Heart left ventricle (tissue), 13 donors: ENCODE measurements around the gene TBC1D1.

Experiments
- POLR2A ChIP-seq, 2 donors: fragments of 450-650 bp; IDR thresholded peaks; one replicate each; pipeline ENCODE4 v1.6.1; 2017; ENCODE audit warnings: antibody characterized with exemption in 2 of 2, mild to moderate bottlenecking in 2 of 2, moderate library complexity in 2 of 2
- TF ChIP-seq, protein P1 (sequence below), 12 donors: fragments of 200-600 bp; sonication (generic) in 4 of 12; IDR thresholded peaks; one replicate each; pipeline versions ENCODE4 v1.5.0 to v1.8.0; 2018 to 2022; ENCODE audit warnings: antibody characterized with exemption in 12 of 12, mild to moderate bottlenecking in 5 of 12
- donor health status: ischemic (EF 13 %, LVEDD 7.1; RV severe dilation, severe dysfunction).
- donor health status: DM: no; HTN: yes; CAD: no.
- donor health status: DM: no; HTN: no; CAD: no.
- donor health status: ischemic (EF 25% LVEDD 6.9; RV normal size, moderate dysfunction).
- donor health status: ischemic (EF 25% LVEDD 5.7; RV mildly dilated, moderate dysfunction).
- donor health status: ischemic (EF 35%, LVEDD 5.7; RV mildly dilated, moderate dysfunction).
- donor health status: nonischemic (EF 11% LVEDD 7.7; RV severe dilation, severe dysfunction).
- donor health status: DM: yes; HTN: yes; CAD: no.
- donor health status: PGD.
- donor health status: ischemic (EF 29% LVEDD 5.4; RV normal size, mild dysfunction).
- donor health status: nonischemic (EF 23%, LVEDD 6.1; RV moderate dilation, normal function).

DNA sequence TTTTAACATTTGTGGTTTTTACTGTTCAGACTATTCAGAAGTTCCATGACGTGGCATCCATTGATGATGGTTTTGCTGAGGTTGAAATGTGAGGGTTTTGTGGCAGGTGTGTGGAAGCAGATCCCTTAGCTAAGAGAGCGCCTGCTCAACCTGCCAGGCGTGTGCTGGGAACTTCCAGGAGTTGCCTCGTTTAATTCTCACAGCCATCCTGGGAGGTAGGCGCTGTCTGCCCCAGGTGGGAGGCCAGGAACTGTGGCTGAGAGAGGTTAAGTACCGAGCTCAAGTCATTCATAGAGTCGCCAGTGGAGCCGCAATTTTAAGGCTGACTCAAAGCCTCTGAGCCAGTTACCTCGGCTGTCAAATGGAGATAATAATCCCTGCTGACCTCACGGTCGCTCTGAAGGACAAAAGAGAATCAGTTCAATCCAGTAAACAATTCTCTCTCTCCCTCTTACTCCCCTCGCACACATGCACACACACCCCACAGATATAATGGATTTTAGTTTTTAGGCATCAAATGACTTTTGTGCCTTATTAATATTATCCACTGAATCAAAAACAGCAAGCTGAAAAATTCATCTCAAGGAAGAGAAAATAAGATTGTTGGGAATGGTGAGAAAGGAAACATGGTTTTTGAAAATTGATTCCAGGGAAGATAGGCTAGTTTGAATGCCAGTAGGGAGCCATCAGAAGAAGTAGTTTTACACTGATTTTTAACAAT is 240.6 kb downstream of the TBC1D1 start:
- TF ChIP-seq POLR2A (IDR thresholded peaks at IDR 0.05), result no peak
- TF ChIP-seq, protein P1, sequence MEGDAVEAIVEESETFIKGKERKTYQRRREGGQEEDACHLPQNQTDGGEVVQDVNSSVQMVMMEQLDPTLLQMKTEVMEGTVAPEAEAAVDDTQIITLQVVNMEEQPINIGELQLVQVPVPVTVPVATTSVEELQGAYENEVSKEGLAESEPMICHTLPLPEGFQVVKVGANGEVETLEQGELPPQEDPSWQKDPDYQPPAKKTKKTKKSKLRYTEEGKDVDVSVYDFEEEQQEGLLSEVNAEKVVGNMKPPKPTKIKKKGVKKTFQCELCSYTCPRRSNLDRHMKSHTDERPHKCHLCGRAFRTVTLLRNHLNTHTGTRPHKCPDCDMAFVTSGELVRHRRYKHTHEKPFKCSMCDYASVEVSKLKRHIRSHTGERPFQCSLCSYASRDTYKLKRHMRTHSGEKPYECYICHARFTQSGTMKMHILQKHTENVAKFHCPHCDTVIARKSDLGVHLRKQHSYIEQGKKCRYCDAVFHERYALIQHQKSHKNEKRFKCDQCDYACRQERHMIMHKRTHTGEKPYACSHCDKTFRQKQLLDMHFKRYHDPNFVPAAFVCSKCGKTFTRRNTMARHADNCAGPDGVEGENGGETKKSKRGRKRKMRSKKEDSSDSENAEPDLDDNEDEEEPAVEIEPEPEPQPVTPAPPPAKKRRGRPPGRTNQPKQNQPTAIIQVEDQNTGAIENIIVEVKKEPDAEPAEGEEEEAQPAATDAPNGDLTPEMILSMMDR (IDR thresholded peaks at IDR 0.05), result no peak
